ENCODE measurements around the gene MUC20.
"Not testable (repeated sequence)": the region's sequence is repeated elsewhere in the genome, so short reads cannot be mapped to it uniquely, and the experiment has no call there.

MUC20 gene

GRCh38 chr3:195711091-195711812 lies 9.5 kb upstream of the MUC20 start:
- not testable (repeated sequence) for DNase-seq (ENCODE audit: low spot score)

GRCh38 chr3:195711813-195712534 lies 8.8 kb upstream of the MUC20 start:
- DNase-seq (ENCODE audit: low spot score): no peak

- DNase-seq (ENCODE audit: low spot score): not testable (repeated sequence)
Observed at GRCh38 chr3:195712535-195712910, 8.3 kb upstream of the MUC20 start.

- DNase-seq (ENCODE audit: low spot score): not testable (repeated sequence)
Observed at GRCh38 chr3:195713150-195713549, 7.6 kb upstream of the MUC20 start.

GRCh38 chr3:195714380-195715011 lies 6.3 kb upstream of the MUC20 start:
- DNase-seq (ENCODE audit: low spot score): no peak

- DNase-seq (ENCODE audit: low spot score): no peak
Observed at GRCh38 chr3:195715134-195715533, 5.6 kb upstream of the MUC20 start.

GRCh38 chr3:195715583-195716266 lies 5.1 kb upstream of the MUC20 start:
- peak; percentile 43 for DNase-seq (ENCODE audit: low spot score)

GRCh38 chr3:195717416-195717815 lies 3.4 kb upstream of the MUC20 start:
- no peak for DNase-seq (ENCODE audit: low spot score)

GRCh38 chr3:195717852-195718476 lies 2.8 kb upstream of the MUC20 start:
- no peak for DNase-seq (ENCODE audit: low spot score)

- DNase-seq (ENCODE audit: low spot score): no peak
Observed at GRCh38 chr3:195718477-195718984, 2.2 kb upstream of the MUC20 start.

- DNase-seq (ENCODE audit: low spot score): not testable (repeated sequence)
Observed at GRCh38 chr3:195719514-195720254, 1.1 kb upstream of the MUC20 start.

- DNase-seq (ENCODE audit: low spot score): not testable (repeated sequence)
Observed at GRCh38 chr3:195722139-195722995, 1.6 kb downstream of the MUC20 start.

- DNase-seq (ENCODE audit: low spot score): not testable (repeated sequence)
Observed at GRCh38 chr3:195722996-195723345, 2.2 kb downstream of the MUC20 start.

GRCh38 chr3:195724363-195724762 lies 3.6 kb downstream of the MUC20 start:
- DNase-seq (ENCODE audit: low spot score): not testable (repeated sequence)

- not testable (repeated sequence) for DNase-seq (ENCODE audit: low spot score)
Observed at GRCh38 chr3:195725916-195726740, 5.3 kb downstream of the MUC20 start.

- DNase-seq (ENCODE audit: low spot score): no peak
Observed at GRCh38 chr3:195727606-195728195, 6.9 kb downstream of the MUC20 start.

- not testable (repeated sequence) for DNase-seq (ENCODE audit: low spot score)
Observed at GRCh38 chr3:195728789-195729188, 8.0 kb downstream of the MUC20 start.

GRCh38 chr3:195729476-195730251 lies 8.9 kb downstream of the MUC20 start:
- DNase-seq (ENCODE audit: low spot score): no peak

Measured in RKO (cell line).